ENCODE data around the gene ZCCHC4.

Gene ZCCHC4

GRCh38 chr4:25377572-25378436 is 65.2 kb downstream of the ZCCHC4 start:
- DNase-seq (ENCODE audit: low read depth): no peak

GRCh38 chr4:25378437-25378743 is 65.8 kb downstream of the ZCCHC4 start:
- DNase-seq (ENCODE audit: low read depth): no peak

- no peak for DNase-seq (ENCODE audit: low read depth)
These were observed 67.0 kb downstream of the ZCCHC4 start for GRCh38 chr4:25379591-25379990.

- DNase-seq (ENCODE audit: low read depth): no peak
These were observed 71.1 kb downstream of the ZCCHC4 start for GRCh38 chr4:25383647-25384046.

- no peak for DNase-seq (ENCODE audit: low read depth)
These were observed 74.4 kb downstream of the ZCCHC4 start for GRCh38 chr4:25386926-25387325.

- no peak for DNase-seq (ENCODE audit: low read depth)
These were observed 84.7 kb downstream of the ZCCHC4 start for GRCh38 chr4:25397305-25397704.

GRCh38 chr4:25399510-25399909 is 86.9 kb downstream of the ZCCHC4 start:
- DNase-seq (ENCODE audit: low read depth): no peak

GRCh38 chr4:25401066-25401465 is 88.5 kb downstream of the ZCCHC4 start:
- DNase-seq (ENCODE audit: low read depth): no peak

- DNase-seq (ENCODE audit: low read depth): peak; percentile 22
These were observed 89.9 kb downstream of the ZCCHC4 start for GRCh38 chr4:25402521-25402920.

- DNase-seq (ENCODE audit: low read depth): no peak
These were observed 91.1 kb downstream of the ZCCHC4 start for GRCh38 chr4:25403699-25404098.

GRCh38 chr4:25405453-25405852 is 92.9 kb downstream of the ZCCHC4 start:
- no peak for DNase-seq (ENCODE audit: low read depth)

GRCh38 chr4:25406081-25406692 is 93.6 kb downstream of the ZCCHC4 start:
- peak; percentile 27 for DNase-seq (ENCODE audit: low read depth)

GRCh38 chr4:25410820-25411529 is 98.4 kb downstream of the ZCCHC4 start:
- DNase-seq (ENCODE audit: low read depth): no peak

GRCh38 chr4:25413261-25413660 is 100.7 kb downstream of the ZCCHC4 start:
- DNase-seq (ENCODE audit: low read depth): no peak

GRCh38 chr4:25417014-25417413 is 104.4 kb downstream of the ZCCHC4 start:
- DNase-seq (ENCODE audit: low read depth): no peak
